H4 (cell line): Measurements from ENCODE around the gene INPP5D. TPM values are rescaled to one million over a fixed set of nuclear protein-coding genes. Genes with fewer than 3 reads are reported as not detected.
A peak's percentile ranks its signal among the peaks of the same experiment; 100 is the strongest.
"Not testable (repeated sequence)": the region's sequence is repeated elsewhere in the genome, so short reads cannot be mapped to it uniquely, and the experiment has no call there.

ENCODE experiments used
- DNase-seq: peaks from one replicate; pipeline ENCODE4 v3.0.0-alpha.2; 2015; ENCODE audit warnings: low spot score
- total RNA-seq: library from RNA; depleted of rRNA; stranded (reverse); fragments of >200 nt; shearing (Covaris generic); gene quantifications from 2 replicates; pipeline ENCODE4 v1.2.3, GENCODE V29; 2014; rRNA removed

INPP5D gene
- 0.46 TPM in 1 of 2 replicates, not detected in the other for total RNA-seq

GRCh38 chr2:233059797-233060500, at the start of gene INPP5D:
Gene INPP5D, plus strand, starts transcription at chr2:233060342. Its CDS starts 137 bp downstream, at chr2:233060479.
- no peak for DNase-seq

GRCh38 chr2:233010569-233011267, 49.4 kb upstream of the INPP5D start:
- DNase-seq: no peak

- no peak for DNase-seq
Observed at GRCh38 chr2:233011268-233011650, 48.9 kb upstream of the INPP5D start.

GRCh38 chr2:233011702-233012131, 48.4 kb upstream of the INPP5D start:
- DNase-seq: no peak

- no peak for DNase-seq
Observed at GRCh38 chr2:233012301-233012971, 47.7 kb upstream of the INPP5D start.

- no peak for DNase-seq
Observed at GRCh38 chr2:233013027-233013461, 47.1 kb upstream of the INPP5D start, which contains the start of gene NGEF. Gene NGEF, minus strand, starts transcription at chr2:233013256. Its CDS starts 38,366 bp downstream, at chr2:232974890.

- DNase-seq: no peak
Observed at GRCh38 chr2:233013650-233014049, 46.5 kb upstream of the INPP5D start.

- DNase-seq: no peak
Observed at GRCh38 chr2:233015019-233015645, 45.0 kb upstream of the INPP5D start.

GRCh38 chr2:233017947-233018346, 42.2 kb upstream of the INPP5D start:
- no peak for DNase-seq

- DNase-seq: not testable (repeated sequence)
Observed at GRCh38 chr2:233019610-233020009, 40.5 kb upstream of the INPP5D start.

- no peak for DNase-seq
Observed at GRCh38 chr2:233020454-233020853, 39.7 kb upstream of the INPP5D start.

GRCh38 chr2:233021771-233022170, 38.4 kb upstream of the INPP5D start:
- no peak for DNase-seq

- DNase-seq: no peak
Observed at GRCh38 chr2:233022561-233022960, 37.6 kb upstream of the INPP5D start.

GRCh38 chr2:233023007-233023760, 37.0 kb upstream of the INPP5D start:
- no peak for DNase-seq

GRCh38 chr2:233023761-233024410, 36.3 kb upstream of the INPP5D start:
- no peak for DNase-seq

GRCh38 chr2:233025706-233026105, 34.4 kb upstream of the INPP5D start:
- DNase-seq: no peak

GRCh38 chr2:233026198-233026813, 33.8 kb upstream of the INPP5D start:
- peak; percentile 29 for DNase-seq

- DNase-seq: no peak
Observed at GRCh38 chr2:233029321-233029720, 30.8 kb upstream of the INPP5D start.

GRCh38 chr2:233031556-233032500, 28.3 kb upstream of the INPP5D start:
- DNase-seq: no peak
